IPS-20b (cell line): ENCODE measurements around the gene CMTM3.

ENCODE experiments used
- H3K27ac ChIP-seq: one replicate; pipeline ENCODE4 v1.5.1; 2013; ENCODE audit warnings: low read length
- H3K27me3 ChIP-seq: 2 replicates; pipeline ENCODE4 v1.6.1; 2013; ENCODE audit warnings: mild to moderate bottlenecking, low read length, inconsistent platforms; ENCODE audit not compliant: insufficient read depth
- H3K36me3 ChIP-seq: 2 replicates; pipeline ENCODE4 v1.6.1; 2013; ENCODE audit warnings: low read depth, mild to moderate bottlenecking, inconsistent platforms, low read length, moderate library complexity; ENCODE audit not compliant: insufficient read depth
- H3K4me1 ChIP-seq: 2 replicates; pipeline ENCODE4 v1.6.1; 2013; ENCODE audit warnings: mild to moderate bottlenecking, control low read depth, inconsistent platforms, low read length, moderate library complexity; ENCODE audit not compliant: insufficient read depth
- H3K4me3 ChIP-seq: 2 replicates; pipeline ENCODE4 v1.5.1; 2013; ENCODE audit warnings: mild to moderate bottlenecking, low read length, inconsistent platforms
- H3K9ac ChIP-seq: 2 replicates; pipeline ENCODE4 v1.6.1; 2013; ENCODE audit warnings: low read depth, mild to moderate bottlenecking, inconsistent platforms, low read length, moderate library complexity
- H3K9me3 ChIP-seq: 2 replicates; pipeline ENCODE4 v1.6.1; 2013; ENCODE audit warnings: mild to moderate bottlenecking, low read depth, low read length, inconsistent platforms; ENCODE audit not compliant: insufficient read depth

Gene CMTM3

GRCh38 chr16:66569827-66570405, 34.6 kb upstream of the CMTM3 start:
- Histone ChIP-seq H3K36me3 (no peaks in the 10 kb centered on the region; the same call in 1 of the 2 replicates), H3K9me3 (no peaks in the 10 kb centered on the region), H3K27ac (no peak overlapping the region), H3K9ac (no peak overlapping the region), H3K4me3 (no peak overlapping the region), H3K4me1 (no peaks in the 10 kb centered on the region), H3K27me3 (no peaks in the 10 kb centered on the region)

- no peak overlapping the region for H3K9ac ChIP-seq
- no peaks in the 10 kb centered on the region for H3K4me1 ChIP-seq
- H3K36me3 ChIP-seq: no peaks in the 10 kb centered on the region
- no peak overlapping the region for H3K27ac ChIP-seq
- peaks cover 6% of the 10 kb centered on the region; the same call in 1 of the 2 replicates for H3K27me3 ChIP-seq
- H3K4me3 ChIP-seq: no peak overlapping the region
- H3K9me3 ChIP-seq: no peaks in the 10 kb centered on the region
These were observed 32.1 kb upstream of the CMTM3 start for GRCh38 chr16:66572356-66572755.

- Histone ChIP-seq H3K4me3 (no peak overlapping the region), H3K27ac (no peak overlapping the region), H3K36me3 (no peaks in the 10 kb centered on the region), H3K9me3 (no peaks in the 10 kb centered on the region), H3K4me1 (peaks cover 3% of the 10 kb centered on the region; the same call in 1 of the 2 replicates), H3K9ac (no peak overlapping the region), H3K27me3 (peaks cover 23% of the 10 kb centered on the region; the same call in 1 of the 2 replicates)
These were observed 30.4 kb upstream of the CMTM3 start for GRCh38 chr16:66574081-66574480.

DNA sequence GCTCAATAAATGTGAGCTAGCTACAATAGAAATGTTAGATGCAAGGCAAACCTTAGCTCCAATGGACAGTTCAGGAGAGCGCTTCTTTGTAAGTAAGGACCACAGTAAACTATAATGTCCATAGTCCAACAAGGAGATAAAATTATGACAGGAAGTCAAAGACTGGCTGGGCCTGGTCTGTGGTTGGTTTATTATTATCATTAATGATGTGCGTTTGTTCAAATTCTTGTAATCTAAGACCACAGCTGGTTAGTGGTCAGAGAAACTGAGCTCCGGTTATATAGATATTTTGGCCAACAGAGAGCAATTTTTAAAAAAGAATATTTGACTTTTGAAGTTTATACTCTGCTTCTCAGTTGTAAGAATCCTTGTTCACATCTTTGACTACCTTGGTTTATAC, 30.0 kb upstream of the CMTM3 start:
- Histone ChIP-seq H3K9me3 (no peaks in the 10 kb centered on the region), H3K4me1 (peaks cover 3% of the 10 kb centered on the region; the same call in 1 of the 2 replicates), H3K9ac (no peak overlapping the region), H3K4me3 (no peak overlapping the region), H3K36me3 (no peaks in the 10 kb centered on the region), H3K27ac (no peak overlapping the region), H3K27me3 (peaks cover 28% of the 10 kb centered on the region; the same call in 1 of the 2 replicates)

- H3K4me1 ChIP-seq: peaks cover 4% of the 10 kb centered on the region
- no peak overlapping the region for H3K9ac ChIP-seq
- H3K27ac ChIP-seq: no peak overlapping the region
- H3K4me3 ChIP-seq: no peak overlapping the region
- H3K36me3 ChIP-seq: no peaks in the 10 kb centered on the region
- H3K27me3 ChIP-seq: peaks cover 33% of the 10 kb centered on the region; the same call in 1 of the 2 replicates
- no peaks in the 10 kb centered on the region for H3K9me3 ChIP-seq
These were observed 29.4 kb upstream of the CMTM3 start for GRCh38 chr16:66575060-66575459.

- peaks cover 37% of the 10 kb centered on the region; the same call in 1 of the 2 replicates for H3K27me3 ChIP-seq
These were observed 28.2 kb upstream of the CMTM3 start for GRCh38 chr16:66576296-66576695.

GRCh38 chr16:66578651-66579531, 25.6 kb upstream of the CMTM3 start, which contains the start of gene CMTM2:
TSS of gene CMTM2 (plus strand) at chr16:66579463. CDS start at chr16:66579608, 145 bp downstream.
- Histone ChIP-seq H3K27me3 (peaks cover 37% of the 10 kb centered on the region; the same call in 1 of the 2 replicates), H3K36me3 (no peaks in the 10 kb centered on the region), H3K27ac (no peak within 1 kb of the TSS), H3K9ac (no peak within 1 kb of the TSS), H3K4me1 (peaks cover 17% of the 10 kb centered on the region), H3K4me3 (peak within 1 kb of the TSS; percentile 35; the same call in 1 of the 2 replicates), H3K9me3 (no peaks in the 10 kb centered on the region)

More at GRCh38 chr16:66576296-66576695, 28.2 kb upstream of the CMTM3 start:
- H3K9ac ChIP-seq: no peak overlapping the region
- no peak overlapping the region for H3K4me3 ChIP-seq
- H3K36me3 ChIP-seq: no peaks in the 10 kb centered on the region
- no peaks in the 10 kb centered on the region for H3K9me3 ChIP-seq
- H3K4me1 ChIP-seq: peaks cover 17% of the 10 kb centered on the region
- no peak overlapping the region for H3K27ac ChIP-seq

DNA sequence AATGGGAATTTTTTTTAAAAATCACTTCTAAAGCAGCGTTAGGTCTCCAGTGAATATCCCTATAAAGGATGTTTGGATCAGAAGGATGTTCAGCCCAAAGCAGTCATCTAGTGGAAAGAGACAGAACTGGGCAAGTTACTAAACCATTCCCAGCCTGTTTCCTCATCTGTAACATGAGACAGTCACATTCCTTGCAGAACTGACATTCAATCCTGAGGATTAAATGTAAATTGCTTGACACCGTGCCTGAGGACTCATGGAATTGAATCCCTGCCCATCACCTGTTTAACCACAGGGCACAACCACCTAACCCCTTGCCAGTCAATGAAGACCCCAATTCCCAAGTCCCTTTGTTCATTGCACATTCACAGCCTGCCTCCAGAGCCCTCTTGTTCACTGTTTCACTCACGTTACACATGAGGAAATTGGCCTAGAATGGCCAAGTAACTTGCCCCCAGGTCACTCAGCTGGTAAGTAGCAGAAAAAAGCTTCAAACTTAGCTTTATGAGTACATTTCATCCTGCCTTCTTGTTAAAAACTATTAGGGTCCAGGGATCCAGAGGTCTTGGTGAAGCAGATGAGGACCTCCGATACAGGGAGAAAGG, 23.8 kb upstream of the CMTM3 start:
- no peak overlapping the region for H3K4me3 ChIP-seq
- H3K9me3 ChIP-seq: no peaks in the 10 kb centered on the region
- H3K36me3 ChIP-seq: no peaks in the 10 kb centered on the region
- H3K27ac ChIP-seq: no peak overlapping the region
- H3K27me3 ChIP-seq: peaks cover 37% of the 10 kb centered on the region; the same call in 1 of the 2 replicates
- H3K4me1 ChIP-seq: peaks cover 17% of the 10 kb centered on the region
- H3K9ac ChIP-seq: no peak overlapping the region

DNA sequence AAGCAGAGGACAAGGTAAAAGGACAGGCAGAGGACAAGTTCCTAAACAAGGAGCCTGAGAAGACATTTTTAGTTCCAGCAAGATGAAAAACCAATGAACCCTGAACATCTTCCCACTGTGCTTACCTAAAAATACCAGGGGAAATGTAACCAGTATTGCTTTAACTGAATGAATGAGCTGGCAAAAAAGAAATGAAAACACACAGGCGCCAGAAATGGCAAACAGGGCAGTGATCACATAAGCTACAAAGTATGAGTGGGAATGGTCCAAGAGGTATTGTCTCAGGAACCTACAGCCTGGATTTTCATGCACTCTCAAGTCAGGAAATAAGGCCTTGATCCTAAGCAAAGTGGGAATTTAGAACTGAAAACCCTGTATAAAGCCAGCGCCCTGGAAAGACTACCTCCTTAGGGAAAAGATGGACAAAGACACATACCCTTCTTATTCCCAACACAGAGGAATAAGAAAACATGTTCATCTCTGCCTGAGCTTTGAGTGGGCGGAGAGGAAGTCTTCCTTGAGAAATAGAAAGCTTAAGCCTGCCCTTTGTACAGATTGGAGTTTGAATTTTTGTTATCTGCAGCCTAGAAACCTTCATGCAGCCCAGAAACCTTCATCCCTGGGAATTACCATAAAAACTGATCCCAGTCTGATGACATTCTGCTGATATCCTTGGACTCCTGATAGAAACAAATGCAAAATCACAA, 23.1 kb upstream of the CMTM3 start:
- Histone ChIP-seq H3K27ac (no peak overlapping the region), H3K27me3 (peaks cover 37% of the 10 kb centered on the region; the same call in 1 of the 2 replicates), H3K9me3 (no peaks in the 10 kb centered on the region), H3K4me3 (no peak overlapping the region), H3K9ac (no peak overlapping the region), H3K4me1 (peaks cover 17% of the 10 kb centered on the region), H3K36me3 (no peaks in the 10 kb centered on the region)

- no peaks in the 10 kb centered on the region; the same call in 1 of the 2 replicates for H3K27me3 ChIP-seq
- H3K36me3 ChIP-seq: no peaks in the 10 kb centered on the region
- H3K27ac ChIP-seq: no peak overlapping the region
- H3K9ac ChIP-seq: no peak overlapping the region
- H3K4me1 ChIP-seq: peaks cover 7% of the 10 kb centered on the region
- no peaks in the 10 kb centered on the region for H3K9me3 ChIP-seq
- no peak overlapping the region for H3K4me3 ChIP-seq
These were observed 18.8 kb upstream of the CMTM3 start for GRCh38 chr16:66585481-66586239.
